GM12873 (cell line): ENCODE results near the gene CSTPP1.

ENCODE experiments used
- TF ChIP-seq, protein P1 (sequence below): IDR thresholded peaks from 2 replicates; pipeline ENCODE4 v1.5.1; 2012; ENCODE audit warnings: low read depth, mild to moderate bottlenecking, moderate library complexity, low read length, control low read depth; ENCODE audit not compliant: insufficient read depth; ENCODE audit errors: missing control alignments

CSTPP1 gene

DNA sequence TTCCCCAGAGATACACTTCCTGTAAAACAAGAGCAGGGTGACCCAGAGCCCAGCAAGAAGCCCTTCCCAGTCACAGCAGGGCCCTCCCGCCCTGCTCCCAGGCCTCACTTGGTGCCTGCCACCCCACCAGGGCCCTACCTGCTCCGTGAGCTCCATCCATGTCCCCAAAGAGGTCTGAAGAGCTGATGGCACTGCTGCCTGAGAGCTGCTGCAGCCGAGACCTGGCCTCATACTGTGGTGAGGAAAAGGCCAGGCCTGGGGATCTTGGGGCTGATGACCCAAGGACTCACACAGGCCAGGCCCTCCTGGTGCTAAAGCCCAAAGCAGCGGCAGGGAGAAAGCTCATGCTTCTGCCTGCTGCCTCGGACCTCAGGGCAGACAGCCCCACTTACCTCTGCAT is 229.8 kb downstream of the CSTPP1 start:
- TF ChIP-seq, protein P1, sequence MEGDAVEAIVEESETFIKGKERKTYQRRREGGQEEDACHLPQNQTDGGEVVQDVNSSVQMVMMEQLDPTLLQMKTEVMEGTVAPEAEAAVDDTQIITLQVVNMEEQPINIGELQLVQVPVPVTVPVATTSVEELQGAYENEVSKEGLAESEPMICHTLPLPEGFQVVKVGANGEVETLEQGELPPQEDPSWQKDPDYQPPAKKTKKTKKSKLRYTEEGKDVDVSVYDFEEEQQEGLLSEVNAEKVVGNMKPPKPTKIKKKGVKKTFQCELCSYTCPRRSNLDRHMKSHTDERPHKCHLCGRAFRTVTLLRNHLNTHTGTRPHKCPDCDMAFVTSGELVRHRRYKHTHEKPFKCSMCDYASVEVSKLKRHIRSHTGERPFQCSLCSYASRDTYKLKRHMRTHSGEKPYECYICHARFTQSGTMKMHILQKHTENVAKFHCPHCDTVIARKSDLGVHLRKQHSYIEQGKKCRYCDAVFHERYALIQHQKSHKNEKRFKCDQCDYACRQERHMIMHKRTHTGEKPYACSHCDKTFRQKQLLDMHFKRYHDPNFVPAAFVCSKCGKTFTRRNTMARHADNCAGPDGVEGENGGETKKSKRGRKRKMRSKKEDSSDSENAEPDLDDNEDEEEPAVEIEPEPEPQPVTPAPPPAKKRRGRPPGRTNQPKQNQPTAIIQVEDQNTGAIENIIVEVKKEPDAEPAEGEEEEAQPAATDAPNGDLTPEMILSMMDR: no peak

DNA sequence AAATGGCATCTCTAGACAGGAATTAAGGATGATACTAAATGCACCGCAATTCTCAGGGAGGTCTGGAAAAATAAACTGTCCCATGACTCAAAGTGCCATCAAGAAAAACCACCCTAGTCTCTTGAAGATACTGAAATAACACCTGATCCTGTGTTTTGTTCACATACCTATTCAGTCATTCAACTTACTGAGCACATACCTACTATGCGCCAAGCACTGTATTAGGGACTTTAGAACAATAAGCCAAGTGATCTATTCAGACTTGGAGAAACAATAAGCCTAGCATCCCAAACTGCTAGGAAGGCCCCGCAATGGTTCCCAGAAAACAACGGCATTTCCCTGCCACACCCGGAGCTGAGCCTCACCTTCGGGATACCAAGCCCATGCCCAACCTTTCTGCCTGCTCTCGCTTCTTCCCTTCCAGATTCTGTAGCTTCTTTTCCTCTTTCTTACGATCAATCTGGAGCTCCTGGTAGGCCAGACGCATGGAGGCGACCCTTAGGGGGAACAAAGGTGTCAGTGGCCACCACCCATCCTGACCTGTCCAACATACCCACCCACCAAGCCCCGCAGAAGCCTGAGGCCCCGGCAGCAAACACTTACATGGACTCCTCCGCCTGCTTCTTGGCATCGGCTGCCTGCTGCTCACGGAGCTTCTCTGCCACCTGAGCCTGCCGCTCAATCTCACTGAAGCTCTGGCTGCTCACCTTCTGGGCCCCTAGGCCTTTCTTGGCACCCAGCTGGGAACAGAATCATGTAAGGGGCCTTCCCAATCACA is 234.7 kb downstream of the CSTPP1 start:
- TF ChIP-seq, protein P1: no peak

DNA sequence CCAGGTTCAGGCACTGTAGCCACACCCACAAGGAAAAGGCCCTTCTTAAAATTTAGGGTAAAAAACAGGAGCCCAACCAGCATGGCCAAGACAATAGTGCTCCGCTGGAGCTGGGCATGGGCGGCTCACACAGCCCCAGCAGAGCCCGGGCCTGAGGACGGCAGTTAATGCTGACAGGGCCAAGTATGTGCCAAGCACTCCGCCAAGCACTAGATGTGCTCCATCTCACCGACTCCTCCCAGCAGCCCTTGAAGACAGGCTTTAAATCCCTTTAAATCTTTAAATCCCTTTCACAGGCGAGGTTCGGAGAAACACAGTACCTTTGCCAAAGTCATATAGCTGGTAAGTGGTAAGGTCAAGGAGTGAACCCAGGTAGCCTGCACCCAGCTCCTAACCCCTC is 235.3 kb downstream of the CSTPP1 start:
- TF ChIP-seq, protein P1: no peak

DNA sequence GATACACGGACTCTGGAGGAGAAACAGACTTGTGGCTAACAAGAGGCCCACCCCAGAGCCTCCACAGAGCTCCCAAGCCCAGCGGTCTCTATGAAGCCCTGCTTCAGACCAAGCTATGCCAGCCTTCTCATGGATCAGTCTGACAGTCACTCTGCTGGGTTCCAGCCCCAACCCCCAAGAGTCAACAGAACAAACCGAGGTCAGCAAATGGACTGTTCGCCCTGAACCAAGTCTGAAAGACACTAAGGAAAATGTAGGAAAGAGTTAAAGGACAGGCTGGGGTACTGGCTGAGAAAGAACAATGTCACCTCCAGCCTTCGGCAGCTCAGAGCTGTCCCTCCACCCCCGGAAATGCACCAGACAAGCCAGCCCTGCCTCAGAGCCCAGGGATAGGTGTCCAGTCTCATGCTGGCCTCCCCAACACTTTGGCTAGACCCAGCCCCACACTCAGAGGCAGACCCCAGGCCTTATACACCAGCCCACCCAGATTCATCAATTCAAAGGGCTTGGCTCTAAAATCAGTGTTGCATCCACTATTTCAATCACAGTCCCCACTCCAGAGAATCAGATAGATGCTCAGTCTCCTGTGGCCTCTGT is 236.3 kb downstream of the CSTPP1 start:
- TF ChIP-seq, protein P1: no peak

DNA sequence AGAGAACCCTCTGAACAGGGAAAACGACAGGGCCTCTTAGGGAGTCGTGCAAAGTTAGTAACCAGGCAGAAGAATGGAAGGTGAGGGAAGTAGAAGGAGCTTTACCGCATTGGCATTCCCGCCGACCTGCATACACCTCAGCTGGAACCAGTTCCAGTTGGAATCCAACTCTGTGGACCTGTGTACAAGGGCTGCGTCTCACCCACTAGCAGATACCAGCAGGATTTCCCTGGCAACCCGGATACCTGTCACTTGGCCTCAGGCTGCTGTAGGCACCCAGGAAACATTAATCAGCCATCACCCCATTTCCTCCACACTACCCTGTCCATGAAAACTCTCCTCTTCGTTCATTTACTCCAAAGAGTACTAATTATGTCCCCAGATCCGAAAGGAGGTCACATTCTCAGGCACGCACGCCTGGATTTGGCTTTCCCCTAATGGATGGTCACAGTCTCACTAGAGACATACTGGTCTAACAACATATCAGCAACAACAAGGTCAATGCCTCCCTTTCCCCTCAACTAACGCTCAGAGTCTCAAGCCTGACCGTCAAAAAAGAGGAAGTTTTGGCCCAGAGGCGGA is 239.3 kb downstream of the CSTPP1 start:
- TF ChIP-seq, protein P1: no peak

DNA sequence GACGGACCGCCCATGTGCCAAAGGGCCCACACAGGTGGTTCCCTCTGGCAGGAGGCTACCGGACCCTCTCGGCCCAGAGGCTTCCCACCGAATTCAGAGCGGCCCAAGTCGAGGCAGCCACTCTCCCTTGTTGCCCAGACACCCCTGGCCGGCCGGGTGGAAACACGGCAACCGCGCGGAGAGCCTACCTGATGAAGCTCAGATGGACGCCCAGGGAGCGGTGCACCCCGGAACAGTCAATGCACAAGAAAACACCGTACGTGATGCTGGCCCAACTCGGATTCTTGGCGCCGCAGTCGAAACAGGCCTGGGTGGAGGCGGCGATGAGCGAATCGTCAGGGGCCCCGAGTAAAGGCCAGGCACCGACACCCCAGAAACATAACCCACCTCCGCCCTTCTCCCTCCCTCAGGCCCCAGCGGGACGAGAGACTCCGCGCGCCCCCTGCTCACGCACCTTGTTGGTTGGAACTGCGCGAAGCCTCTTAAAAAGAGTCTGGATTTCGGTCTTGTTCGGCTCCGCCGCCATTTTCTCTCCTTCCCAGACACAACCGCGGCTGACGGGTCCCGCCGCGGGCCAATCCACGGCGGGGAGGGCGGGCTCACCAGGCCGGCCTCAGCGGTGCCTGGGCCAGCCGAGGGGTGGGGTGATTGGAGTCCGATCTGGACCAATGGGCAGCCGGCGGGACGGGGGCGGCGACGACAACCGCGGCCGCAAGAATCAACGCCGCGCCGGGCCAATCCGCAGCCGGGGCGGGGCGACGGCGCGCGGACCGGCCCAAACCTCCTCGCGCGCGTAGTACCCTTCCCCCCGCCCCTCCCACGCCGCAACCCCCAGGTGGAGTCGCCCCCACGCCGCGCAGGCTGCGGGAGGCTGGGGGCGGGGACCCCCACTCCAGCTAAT is 240.0 kb downstream of the CSTPP1 start, which contains the start of gene ARFGAP2:
ARFGAP2 (minus strand) TSS at position 552 of the 901 bp plus-strand sequence; CDS start at position 526, 26 bp downstream.
- TF ChIP-seq, protein P1: no peak
